Measurements from ENCODE around the gene MT3.
A peak's percentile ranks its signal among the peaks of the same experiment; 100 is the strongest.

The MT3 gene

GRCh38 chr16:56625943-56626654, 36.8 kb downstream of the MT3 start:
- no peak for DNase-seq (ENCODE audit: low read depth in 1 of 2, low spot score in 1 of 2)
- Histone ChIP-seq H3K4me3 (replicated peaks; ENCODE audit: insufficient read depth, low read length) (peak overlapping the region; percentile 46), H3K27me3 (ENCODE audit: insufficient read depth, poor library complexity, severe bottlenecking) (peaks cover 29% of the 10 kb centered on the region), H3K27ac (replicated peaks) (no peak overlapping the region)
- no peak for TF ChIP-seq REST (IDR thresholded peaks at IDR 0.05; ENCODE audit: insufficient replicate concordance, low read depth)
- no peak for TF ChIP-seq SPI1 (IDR thresholded peaks at IDR 0.05; ENCODE audit: borderline replicate concordance, low read depth)
- no peak for TF ChIP-seq POLR2AphosphoS5 (IDR thresholded peaks at IDR 0.05; ENCODE audit: low read depth)
- TF ChIP-seq, protein P1, sequence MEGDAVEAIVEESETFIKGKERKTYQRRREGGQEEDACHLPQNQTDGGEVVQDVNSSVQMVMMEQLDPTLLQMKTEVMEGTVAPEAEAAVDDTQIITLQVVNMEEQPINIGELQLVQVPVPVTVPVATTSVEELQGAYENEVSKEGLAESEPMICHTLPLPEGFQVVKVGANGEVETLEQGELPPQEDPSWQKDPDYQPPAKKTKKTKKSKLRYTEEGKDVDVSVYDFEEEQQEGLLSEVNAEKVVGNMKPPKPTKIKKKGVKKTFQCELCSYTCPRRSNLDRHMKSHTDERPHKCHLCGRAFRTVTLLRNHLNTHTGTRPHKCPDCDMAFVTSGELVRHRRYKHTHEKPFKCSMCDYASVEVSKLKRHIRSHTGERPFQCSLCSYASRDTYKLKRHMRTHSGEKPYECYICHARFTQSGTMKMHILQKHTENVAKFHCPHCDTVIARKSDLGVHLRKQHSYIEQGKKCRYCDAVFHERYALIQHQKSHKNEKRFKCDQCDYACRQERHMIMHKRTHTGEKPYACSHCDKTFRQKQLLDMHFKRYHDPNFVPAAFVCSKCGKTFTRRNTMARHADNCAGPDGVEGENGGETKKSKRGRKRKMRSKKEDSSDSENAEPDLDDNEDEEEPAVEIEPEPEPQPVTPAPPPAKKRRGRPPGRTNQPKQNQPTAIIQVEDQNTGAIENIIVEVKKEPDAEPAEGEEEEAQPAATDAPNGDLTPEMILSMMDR (IDR thresholded peaks at IDR 0.05; ENCODE audit: insufficient read depth, low read length) = no peak
- no peak for TF ChIP-seq GABPA (IDR thresholded peaks at IDR 0.05; ENCODE audit: low read depth)

DNA sequence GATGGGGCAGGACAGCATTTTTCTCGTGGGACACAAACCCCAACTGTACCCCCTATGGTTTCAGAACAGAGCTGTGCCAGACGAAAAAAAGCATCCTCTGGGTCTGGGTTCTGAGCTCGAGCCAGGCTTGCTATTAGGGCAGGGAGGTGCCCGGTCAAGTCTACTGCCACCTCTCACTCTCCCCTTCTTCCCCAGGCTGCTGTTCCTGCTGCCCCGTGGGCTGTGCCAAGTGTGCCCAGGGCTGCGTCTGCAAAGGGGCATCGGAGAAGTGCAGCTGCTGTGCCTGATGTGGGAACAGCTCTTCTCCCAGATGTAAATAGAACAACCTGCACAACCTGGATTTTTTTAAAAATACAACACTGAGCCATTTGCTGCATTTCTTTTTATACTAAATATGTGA, 37.4 kb downstream of the MT3 start:
- TF ChIP-seq REST (IDR thresholded peaks at IDR 0.05; ENCODE audit: insufficient replicate concordance, low read depth) = no peak
- TF ChIP-seq, protein P1 (IDR thresholded peaks at IDR 0.05; ENCODE audit: insufficient read depth, low read length) = no peak
- no peak for TF ChIP-seq POLR2AphosphoS5 (IDR thresholded peaks at IDR 0.05; ENCODE audit: low read depth)
- no peak for TF ChIP-seq GABPA (IDR thresholded peaks at IDR 0.05; ENCODE audit: low read depth)
- no peak for TF ChIP-seq SPI1 (IDR thresholded peaks at IDR 0.05; ENCODE audit: borderline replicate concordance, low read depth)
- no peak for DNase-seq (ENCODE audit: low read depth in 1 of 2, low spot score in 1 of 2)
- Histone ChIP-seq H3K27ac (replicated peaks) (no peak overlapping the region), H3K27me3 (ENCODE audit: insufficient read depth, poor library complexity, severe bottlenecking) (peaks cover 35% of the 10 kb centered on the region), H3K4me3 (replicated peaks; ENCODE audit: insufficient read depth, low read length) (peak overlapping the region; percentile 46)

DNA sequence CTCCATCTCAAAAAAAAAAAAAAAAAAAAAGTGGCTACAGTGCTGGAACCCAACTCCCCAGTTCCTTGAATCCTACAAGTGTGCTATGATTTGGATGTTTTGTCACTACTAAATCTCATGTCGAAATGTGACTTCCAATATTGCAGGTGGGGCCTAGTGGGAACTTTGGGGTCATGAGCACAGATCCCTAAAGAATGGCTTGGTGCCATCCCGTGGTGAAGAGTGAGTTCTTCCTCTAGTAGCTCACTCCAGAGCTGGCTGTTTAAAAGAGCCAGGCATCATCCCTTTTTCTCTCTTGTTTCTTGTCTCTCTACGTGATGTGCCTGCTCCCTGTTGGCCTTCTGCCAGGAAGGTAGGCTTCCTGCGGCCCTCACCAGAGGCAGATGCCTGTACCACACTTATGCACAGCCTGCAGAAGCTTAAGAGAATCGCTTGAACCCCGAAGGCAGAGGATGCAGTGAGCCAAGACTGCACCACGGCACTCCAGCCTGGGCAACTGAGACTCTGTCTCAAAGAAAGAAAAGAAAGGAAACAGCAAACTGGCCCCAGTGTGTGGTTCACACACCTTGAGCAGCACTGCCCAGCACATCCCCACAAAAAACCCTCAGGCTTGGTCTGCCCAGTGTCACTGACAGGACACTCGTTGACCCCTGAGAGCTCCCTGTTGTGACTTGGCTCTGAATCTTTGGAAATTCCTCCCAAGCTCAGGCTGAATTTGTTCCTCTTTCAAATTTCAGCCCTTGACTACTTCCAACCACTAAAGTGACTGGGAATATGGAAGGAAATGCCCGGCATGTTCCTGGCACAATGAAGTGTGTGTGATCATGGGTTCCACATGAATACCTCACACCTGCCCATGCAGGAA, 39.4 kb downstream of the MT3 start:
- Histone ChIP-seq H3K4me3 (replicated peaks; ENCODE audit: insufficient read depth, low read length) (no peak overlapping the region), H3K27me3 (ENCODE audit: insufficient read depth, poor library complexity, severe bottlenecking) (peaks cover 49% of the 10 kb centered on the region), H3K27ac (replicated peaks) (no peak overlapping the region)
- no peak for DNase-seq (ENCODE audit: low read depth in 1 of 2, low spot score in 1 of 2)
- TF ChIP-seq REST (IDR thresholded peaks at IDR 0.05; ENCODE audit: insufficient replicate concordance, low read depth) (no peak), SPI1 (IDR thresholded peaks at IDR 0.05; ENCODE audit: borderline replicate concordance, low read depth) (no peak), POLR2AphosphoS5 (IDR thresholded peaks at IDR 0.05; ENCODE audit: low read depth) (no peak), GABPA (IDR thresholded peaks at IDR 0.05; ENCODE audit: low read depth) (no peak)
- TF ChIP-seq, protein P1 (IDR thresholded peaks at IDR 0.05; ENCODE audit: insufficient read depth, low read length) = no peak
